HG02759 (cell line): ENCODE measurements around the gene ARHGDIB.

Experiments used
- ATAC-seq: cut with Tn5 transposase; IDR thresholded peaks from one replicate; pipeline ENCODE4 v1.9.1; 2021; ENCODE audit warnings: mild to moderate bottlenecking, moderate library complexity; ENCODE audit not compliant: unreplicated experiment

The ARHGDIB gene

GRCh38 chr12:14956905-14957304 lies 4.5 kb downstream of the ARHGDIB start:
- ATAC-seq: no peak

GRCh38 chr12:14956024-14956891 lies 5.1 kb downstream of the ARHGDIB start:
- peak; percentile 43 for ATAC-seq

GRCh38 chr12:14954269-14954668 lies 7.1 kb downstream of the ARHGDIB start:
- ATAC-seq: no peak

DNA sequence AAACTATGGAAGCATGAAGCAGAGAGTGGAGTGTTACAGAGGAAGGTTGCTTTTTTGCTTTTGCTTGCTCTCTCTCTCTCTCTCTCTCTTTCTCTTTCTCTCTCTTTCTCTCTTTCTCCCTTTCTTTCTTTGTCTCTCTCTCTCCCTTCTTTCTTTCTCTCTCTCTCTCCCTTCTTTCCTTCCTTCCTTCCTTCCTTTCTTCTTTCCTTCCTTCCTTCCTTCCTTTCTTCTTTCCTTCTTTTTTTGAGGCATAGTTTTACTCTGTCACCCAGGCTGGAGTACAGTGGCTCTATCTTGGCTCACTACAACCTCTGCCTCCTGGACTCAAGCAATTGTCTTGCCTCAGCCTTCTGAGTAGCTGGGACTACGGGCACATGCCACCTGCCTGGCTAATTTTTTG lies 7.6 kb downstream of the ARHGDIB start:
- ATAC-seq: no peak

DNA sequence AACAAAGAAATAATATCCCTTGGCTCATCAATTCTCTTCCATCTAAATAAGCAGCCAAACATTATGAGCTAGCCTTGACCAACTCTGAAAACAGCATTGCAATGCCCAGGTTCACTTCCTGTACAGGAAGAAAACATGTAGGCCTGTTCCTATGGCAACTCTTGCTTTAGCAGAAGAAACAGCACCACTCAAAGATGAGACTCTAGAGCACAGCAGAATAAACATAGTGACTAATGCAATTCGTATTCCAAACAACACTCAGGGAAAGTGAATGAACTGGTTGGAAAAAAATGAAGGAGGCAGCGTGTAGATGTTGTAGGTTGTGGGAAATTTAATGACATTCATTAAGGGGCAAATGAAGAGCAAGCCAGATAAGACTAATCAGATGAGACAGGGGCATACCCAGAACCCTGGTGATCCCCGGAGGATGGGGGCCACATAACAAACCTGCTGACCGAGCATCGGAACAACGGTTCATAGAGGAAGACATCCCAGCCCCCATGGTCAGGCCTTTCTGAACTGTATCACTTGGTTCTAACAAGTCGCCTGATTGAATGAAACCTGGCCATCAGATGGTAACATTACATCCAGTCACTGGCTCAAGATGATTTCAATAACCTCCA lies 9.0 kb downstream of the ARHGDIB start:
- ATAC-seq: peak; percentile 57

DNA sequence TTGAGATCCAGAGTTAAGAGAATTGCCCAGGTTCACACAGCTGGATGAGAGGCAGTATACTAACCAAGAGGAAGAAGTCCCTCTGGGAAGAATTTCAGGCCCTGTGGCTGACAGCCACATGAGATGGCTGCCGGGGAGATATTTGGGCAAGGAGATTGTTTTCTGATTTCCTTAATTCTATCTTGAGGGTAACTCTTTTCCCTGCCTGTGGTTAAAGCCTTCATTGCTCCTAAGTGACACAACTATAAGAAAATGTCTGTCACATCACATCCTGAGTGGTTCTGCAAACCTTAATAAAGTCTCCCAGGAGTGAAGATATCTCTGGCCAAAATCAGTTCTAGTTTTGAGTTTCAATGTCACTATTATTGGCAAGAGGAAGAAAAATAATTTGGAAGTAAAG lies 9.6 kb downstream of the ARHGDIB start:
- no peak for ATAC-seq

- no peak for ATAC-seq
These were observed 10.2 kb downstream of the ARHGDIB start for GRCh38 chr12:14950982-14951746.

DNA sequence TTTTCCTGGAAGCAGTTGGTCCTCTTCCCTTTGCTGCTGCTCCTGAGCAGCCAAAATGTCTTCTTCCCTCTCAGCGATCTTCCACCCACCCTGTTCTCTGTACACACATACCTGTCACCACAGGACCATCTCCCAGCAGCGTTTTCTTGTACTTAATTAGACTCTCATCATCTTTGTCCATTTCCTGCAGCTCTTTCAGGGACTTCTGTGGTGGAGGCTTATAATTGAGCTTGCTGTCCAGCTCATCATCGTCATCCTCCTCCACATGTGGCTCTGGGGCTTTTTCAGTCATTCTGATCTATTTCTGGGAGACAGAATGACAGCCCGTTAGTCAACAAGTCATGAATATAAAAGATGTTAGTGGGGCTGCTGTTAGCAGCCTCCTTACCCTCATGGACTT lies 11.0 kb downstream of the ARHGDIB start:
- ATAC-seq: no peak

DNA sequence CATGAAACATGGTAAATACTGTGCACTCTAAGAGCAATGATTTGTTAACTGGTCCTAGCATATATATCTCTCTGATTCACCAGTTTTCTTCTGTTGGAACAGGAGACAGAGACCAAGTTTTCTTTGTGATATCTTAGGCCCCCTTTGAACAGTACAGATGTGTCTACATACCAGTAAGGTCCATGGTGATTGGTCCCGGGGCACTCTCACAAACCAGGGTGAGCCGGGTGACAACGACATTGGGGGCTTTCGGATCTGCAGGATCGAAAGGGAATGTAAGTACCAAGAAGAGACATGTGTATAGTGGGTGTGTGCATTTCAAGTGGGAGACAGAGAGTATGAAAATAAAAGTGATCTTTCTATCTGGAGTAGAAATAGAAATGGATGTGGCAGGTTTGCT lies 11.8 kb downstream of the ARHGDIB start:
- no peak for ATAC-seq

DNA sequence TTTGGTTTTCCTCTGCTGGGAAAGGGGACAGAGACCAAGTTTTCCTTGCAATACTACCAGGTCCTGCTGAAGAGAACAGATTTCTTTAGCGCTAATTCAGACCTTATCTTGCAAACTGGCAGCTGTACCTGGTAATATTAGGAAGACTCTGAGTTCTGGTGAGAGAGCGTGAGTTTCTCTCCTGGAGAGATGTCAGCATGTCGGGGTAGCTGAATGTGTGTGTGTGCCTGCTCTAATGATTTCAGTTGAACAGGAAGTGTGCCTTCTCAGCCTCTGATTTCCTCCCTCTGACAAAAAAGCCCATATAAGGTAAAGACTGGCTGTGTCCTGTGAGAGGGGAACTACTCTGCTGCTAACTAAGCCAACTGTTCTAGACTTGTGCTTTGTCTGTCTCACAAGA lies 12.7 kb downstream of the ARHGDIB start:
- peak; percentile 90 for ATAC-seq

DNA sequence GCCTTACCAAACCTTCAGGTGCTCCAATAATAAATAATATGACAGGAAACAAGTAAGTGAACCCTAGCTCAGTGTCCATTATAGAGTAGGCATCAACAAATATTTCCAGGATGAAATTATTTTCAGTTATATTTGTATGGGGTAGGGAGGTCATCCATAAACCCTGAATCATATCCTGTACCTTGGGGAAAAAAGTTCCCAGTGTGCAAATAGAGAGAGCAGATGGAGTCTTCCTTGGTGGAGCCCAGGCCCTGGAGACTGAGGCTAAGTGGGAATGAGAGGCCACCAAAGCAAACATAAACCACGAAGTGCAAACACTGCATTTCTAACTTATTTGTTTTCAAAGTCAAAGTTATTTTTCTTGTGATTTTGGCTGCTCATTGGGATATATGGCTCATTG lies 14.5 kb downstream of the ARHGDIB start:
- ATAC-seq: no peak

DNA sequence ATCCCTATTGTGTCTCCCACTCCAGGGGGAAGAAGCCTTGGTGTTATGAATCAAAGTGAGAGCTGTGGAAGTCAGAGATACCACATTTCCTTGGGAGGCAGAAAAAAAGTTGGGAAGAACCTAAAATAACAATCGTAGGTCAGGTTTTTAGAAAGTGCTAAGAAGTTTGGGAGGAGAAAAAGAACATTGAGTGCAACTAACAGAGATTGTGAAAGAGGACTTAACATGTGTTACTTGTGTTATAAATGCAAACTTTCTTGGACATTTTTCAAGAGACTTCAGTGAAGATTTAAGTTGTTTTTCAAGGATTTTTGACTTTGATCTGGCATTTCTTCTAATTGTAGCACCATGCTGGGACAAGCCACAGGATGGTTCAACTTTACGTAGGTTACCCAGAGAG lies 15.2 kb downstream of the ARHGDIB start:
- no peak for ATAC-seq

GRCh38 chr12:14942196-14942931 lies 19.0 kb downstream of the ARHGDIB start:
- no peak for ATAC-seq

GRCh38 chr12:14941369-14941768 lies 20.0 kb downstream of the ARHGDIB start:
- no peak for ATAC-seq

DNA sequence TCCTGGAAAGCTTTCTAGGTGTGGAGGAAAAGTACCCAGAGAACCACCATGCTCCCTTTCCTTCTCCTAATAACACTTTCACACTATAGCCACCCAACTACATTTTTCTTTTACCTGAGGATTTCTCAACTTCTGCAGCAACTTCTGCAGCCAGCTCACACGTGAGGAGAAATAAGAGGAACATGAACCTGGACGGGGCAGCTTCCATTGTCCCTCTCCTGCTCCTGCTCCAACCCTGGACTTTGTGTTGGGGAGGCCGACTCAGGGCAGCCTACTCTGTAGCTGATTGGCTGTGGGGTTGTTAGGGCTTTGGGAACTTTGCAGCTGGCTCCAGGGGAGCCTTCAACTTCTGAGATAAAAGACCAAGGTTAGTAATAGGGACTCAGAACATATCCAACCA lies 23.1 kb downstream of the ARHGDIB start, which contains the start of gene ERP27:
TSS of gene ERP27 (minus strand) at position 237 of the 400 bp plus-strand sequence. CDS start at position 208, 29 bp downstream.
- no peak for ATAC-seq

GRCh38 chr12:14937689-14938088 lies 23.7 kb downstream of the ARHGDIB start:
- ATAC-seq: peak; percentile 62

- ATAC-seq: no peak
These were observed 24.4 kb downstream of the ARHGDIB start for GRCh38 chr12:14937014-14937413.

DNA sequence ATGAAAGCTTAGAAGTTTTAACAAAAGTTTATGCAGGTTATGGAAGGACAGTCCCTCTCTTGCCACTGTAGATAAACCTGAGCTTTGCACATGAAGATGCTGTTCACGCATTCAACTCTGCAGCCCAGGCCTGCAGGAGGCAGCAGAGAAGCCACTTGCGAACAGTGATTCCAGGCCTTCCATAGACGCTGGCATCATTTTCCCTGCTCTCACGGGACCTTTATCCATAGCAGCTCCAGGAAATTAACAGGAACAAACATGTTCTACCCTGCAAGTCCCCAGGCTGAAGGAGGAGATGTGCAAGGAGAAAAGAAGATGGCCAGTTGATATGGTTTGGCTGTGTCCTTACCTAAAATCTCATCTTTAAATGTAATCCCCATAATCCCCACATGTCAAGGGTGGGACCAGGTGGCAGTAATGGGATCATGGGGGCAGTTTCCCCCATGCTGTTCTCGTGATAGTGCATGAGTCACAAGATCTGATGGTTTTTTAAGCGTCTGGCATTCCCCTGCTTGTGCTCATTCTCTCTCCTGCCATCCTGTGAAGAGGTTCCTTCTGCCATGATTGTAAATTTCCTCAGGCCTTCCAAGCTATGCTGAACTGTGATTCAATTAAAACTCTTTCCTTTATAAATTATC lies 25.1 kb downstream of the ARHGDIB start:
- no peak for ATAC-seq

GRCh38 chr12:14935031-14935430 lies 26.4 kb downstream of the ARHGDIB start:
- ATAC-seq: no peak

DNA sequence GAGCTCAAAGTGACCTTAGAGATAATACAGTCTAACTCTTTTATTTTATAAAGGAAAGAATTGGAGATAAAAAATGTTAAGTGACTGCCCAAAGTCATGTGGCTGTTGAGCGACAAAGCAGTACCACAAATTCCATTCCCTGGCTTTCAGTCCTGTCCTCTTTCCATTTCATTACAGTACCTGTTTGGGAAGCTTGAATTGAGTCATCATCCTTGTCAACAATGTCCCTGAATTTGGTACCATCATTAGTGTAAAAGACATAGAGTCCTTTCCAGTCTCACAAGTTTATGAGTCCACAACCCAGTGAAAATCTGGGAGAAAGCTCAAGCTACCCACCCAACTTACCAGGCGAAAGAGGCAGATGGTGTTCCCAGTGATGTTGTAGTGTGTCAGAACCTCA lies 26.9 kb downstream of the ARHGDIB start:
- ATAC-seq: no peak
